ENCODE measurements around the gene URB2.
"Not testable (repeated sequence)": the region's sequence is repeated elsewhere in the genome, so short reads cannot be mapped to it uniquely, and the experiment has no call there.

Gene URB2

DNA sequence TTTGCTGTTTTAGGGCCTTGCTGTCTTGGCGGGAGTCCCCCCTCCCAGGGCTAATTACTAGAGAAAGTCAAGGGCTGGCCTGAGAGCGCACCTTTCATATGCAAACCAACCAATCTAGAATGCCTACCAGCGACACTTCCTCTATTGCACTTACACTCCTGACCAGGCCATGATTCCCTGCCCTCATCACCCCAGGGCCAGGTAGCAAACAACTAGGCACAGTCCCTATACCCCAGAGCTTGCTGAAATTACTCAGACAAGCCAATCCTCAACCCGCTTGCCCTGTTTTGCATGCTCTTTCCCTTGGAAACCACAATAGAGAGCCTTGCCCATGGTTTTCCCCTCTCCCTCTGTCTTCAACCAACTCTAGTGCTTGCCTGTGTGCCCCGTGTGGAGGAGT, 70.3 kb downstream of the URB2 start:
- DNase-seq, result no peak

GRCh38 chr1:229699613-229700267, 73.7 kb downstream of the URB2 start:
- no peak for DNase-seq

DNA sequence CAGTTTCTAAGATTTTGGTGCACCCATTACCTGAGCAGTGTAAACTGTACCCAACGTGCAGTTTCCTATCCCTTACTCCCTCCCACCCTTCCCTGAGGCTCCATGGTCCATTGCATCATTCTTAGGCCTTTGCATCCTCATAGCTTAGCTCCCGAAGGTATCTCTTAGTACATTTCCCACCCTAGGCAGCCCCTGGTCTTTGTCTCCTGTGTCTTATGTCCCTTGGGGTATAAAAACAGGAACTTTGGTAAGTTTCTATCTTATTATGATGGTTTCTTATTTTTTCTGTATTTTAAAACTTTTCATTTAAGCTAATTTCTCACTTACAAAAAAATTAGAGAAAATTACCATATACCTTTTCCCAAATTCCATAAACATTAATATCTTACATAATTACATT, 78.1 kb downstream of the URB2 start:
- no peak for DNase-seq

DNA sequence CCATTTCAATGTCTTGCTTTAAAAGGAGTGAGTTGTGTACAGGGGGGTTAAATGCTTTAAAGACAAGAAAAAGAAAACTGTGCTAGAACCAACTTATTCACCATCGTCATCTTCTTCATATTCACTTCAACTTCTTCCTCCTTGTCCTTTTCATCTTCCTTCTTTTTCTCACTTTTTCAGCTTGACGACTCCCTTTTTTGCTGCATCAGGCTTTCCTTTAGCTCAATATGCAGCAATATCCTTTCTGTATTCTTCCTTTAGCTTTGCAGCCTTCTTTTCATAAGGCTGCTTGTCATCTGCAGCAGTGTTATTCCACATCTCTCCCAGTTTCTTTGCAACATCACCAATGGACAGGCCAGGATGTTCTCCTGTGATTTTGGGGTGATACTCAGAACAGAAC, 79.1 kb downstream of the URB2 start:
- not testable (repeated sequence) for DNase-seq

- not testable (repeated sequence) for DNase-seq
These were observed 81.1 kb downstream of the URB2 start for GRCh38 chr1:229707127-229707526.

DNA sequence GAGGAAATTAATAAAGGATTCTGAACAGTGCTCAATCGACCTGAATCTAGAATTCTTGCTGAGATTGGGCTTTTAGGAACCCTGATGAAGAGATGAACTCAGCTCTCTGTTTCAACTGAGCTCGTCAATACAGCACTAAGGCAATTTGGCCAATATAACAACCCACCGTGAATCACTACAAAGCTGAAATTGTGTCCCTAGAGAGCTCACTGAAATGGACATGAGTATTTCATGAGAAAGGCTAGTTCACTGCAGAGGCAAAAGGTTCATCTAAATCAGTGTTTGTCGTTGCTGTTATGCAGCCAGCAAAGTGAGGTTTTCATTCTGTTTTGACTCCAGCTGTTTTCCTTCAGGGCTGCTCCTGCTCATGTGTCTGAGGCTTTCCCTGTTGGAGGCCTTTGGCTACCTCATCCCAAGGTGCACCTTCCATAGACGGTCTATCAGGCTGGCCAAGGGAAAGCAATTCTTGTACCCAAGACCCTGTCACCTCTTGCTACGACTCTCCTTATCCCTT, 83.5 kb downstream of the URB2 start:
- no peak for DNase-seq

Measured in hematopoietic multipotent progenitor cell treated with erythropoietin and hydrocortisone succinate and interleukin-3 and kit ligand, for 8 days (in vitro differentiated cells).